K562 (cell line): ENCODE measurements around the gene GFRA1. TPM values are rescaled to one million over a fixed set of nuclear protein-coding genes. Genes with fewer than 3 reads are reported as not detected.

Experiments used
- CUX1 ChIP-seq: fragments of 200-800 bp; sonication (Bioruptor generic); IDR thresholded peaks from 2 replicates; pipeline ENCODE4 v1.6.1; 2016; ENCODE audit warnings: missing genetic modification characterization, missing compliant biosample characterization
- MBD1 ChIP-seq: fragments of 250-450 bp; sonication (Bioruptor Pico); IDR thresholded peaks from 2 replicates; pipeline ENCODE4 v1.8.0; 2022; ENCODE audit warnings: inconsistent platforms
- ZFP30 ChIP-seq: fragments of 250-450 bp; sonication (Bioruptor Pico); IDR thresholded peaks from 2 replicates; pipeline ENCODE4 v1.8.0; 2022; ENCODE audit warnings: moderate library complexity, mild to moderate bottlenecking, inconsistent platforms, borderline replicate concordance
- polyA plus RNA-seq, 8 experiments: library from polyadenylated mRNA; depleted of rRNA in 4 of 8; stranded (reverse) in 5 of 8; unstranded in 3 of 8; fragments of >200 nt; fragmentation: Nextera tagmentation in 2 of 8; fragmentation: Illumina TruSeq in 1 of 8; extraction: Ambion mirVana in 2 of 8; extraction: Trizol in 1 of 8; gene quantifications; 2 replicates each; pipeline versions ENCODE4 v1.2.1 to v1.2.3, GENCODE V29; 2011 to 2014; ENCODE audit warnings: inconsistent platforms in 1 of 8, missing spikeins in 1 of 8
- total RNA-seq, 7 experiments: library from RNA; depleted of rRNA in 6 of 7; stranded (reverse); fragments of >200 nt in 6 of 7; fragmentation: Illumina TruSeq in 2 of 7; extraction: Trizol in 2 of 7; gene quantifications; 2 replicates each; pipeline versions ENCODE4 v1.2.1 to v1.2.3, GENCODE V29; 2011 to 2021; ENCODE audit warnings: low replicate concordance in 1 of 7

Gene GFRA1
- total and polyA plus RNA-seq, 9 of the 15 experiments (the other 6 are each of a cell fraction or from before 2014, with no cell fraction given), result 0.04 TPM; not detected in 8

GRCh38 chr10:116276981-116277380, 4.0 kb upstream of the GFRA1 start (continued):
- TF ChIP-seq CUX1 (CRISPR knock-in tag), result no peak
- TF ChIP-seq MBD1 (CRISPR knock-in tag), result no peak
- TF ChIP-seq ZFP30, result no peak
